Activated CD4-positive, alpha-beta memory T cell treated with anti-CD3 and anti-CD28 coated beads, Interleukin-2, amount 10 ng/mL, durations not matched to agents 7 days and 5 days (primary cell): ENCODE results near the gene F2R. TPM values are rescaled to one million over a fixed set of nuclear protein-coding genes. Genes with fewer than 3 reads are reported as not detected.
"Not testable (repeated sequence)": the region's sequence is repeated elsewhere in the genome, so short reads cannot be mapped to it uniquely, and the experiment has no call there.

Experiments
- CTCF ChIA-PET: fragments of 350-600 bp; sonication (Branson Sonifier 250); formaldehyde crosslinking; loops from one replicate; lab custom pipeline; 2021; ENCODE audit warnings: antibody characterized with exemption, inconsistent platforms; lab: Charles Lee
- POLR2A ChIA-PET: fragments of 350-600 bp; sonication (Branson Sonifier 250); formaldehyde crosslinking; loops from one replicate; lab custom pipeline; 2021; ENCODE audit warnings: antibody characterized with exemption; lab: Charles Lee
- DNase-seq: peaks from one replicate; pipeline ENCODE4 v3.0.0-alpha.2; 2020
- H3K27ac Mint-ChIP-seq: one replicate; pipeline ENCODE4 v1.8.0; 2021; ENCODE audit warnings: mild to moderate bottlenecking, mixed read lengths
- H3K27me3 Mint-ChIP-seq: one replicate; pipeline ENCODE4 v1.8.0; 2021; ENCODE audit warnings: mixed read lengths
- H3K36me3 Mint-ChIP-seq: one replicate; pipeline ENCODE4 v1.8.0; 2021; ENCODE audit warnings: low read depth, mixed read lengths
- H3K4me1 Mint-ChIP-seq: one replicate; pipeline ENCODE4 v1.8.0; 2021; ENCODE audit warnings: mixed read lengths
- H3K4me3 Mint-ChIP-seq: one replicate; pipeline ENCODE4 v1.8.0; 2021; ENCODE audit warnings: mild to moderate bottlenecking, mixed read lengths
- H3K9me3 Mint-ChIP-seq: one replicate; pipeline ENCODE4 v1.8.0; 2021; ENCODE audit warnings: mixed read lengths
- total RNA-seq, 2 experiments: library from RNA; stranded (reverse); gene quantifications; one replicate each; pipeline ENCODE4 v1.2.3, GENCODE V29; 2021

The F2R gene
- total RNA-seq, 2 experiments from 2014 or later: 35.0 to 36.6 TPM

DNA sequence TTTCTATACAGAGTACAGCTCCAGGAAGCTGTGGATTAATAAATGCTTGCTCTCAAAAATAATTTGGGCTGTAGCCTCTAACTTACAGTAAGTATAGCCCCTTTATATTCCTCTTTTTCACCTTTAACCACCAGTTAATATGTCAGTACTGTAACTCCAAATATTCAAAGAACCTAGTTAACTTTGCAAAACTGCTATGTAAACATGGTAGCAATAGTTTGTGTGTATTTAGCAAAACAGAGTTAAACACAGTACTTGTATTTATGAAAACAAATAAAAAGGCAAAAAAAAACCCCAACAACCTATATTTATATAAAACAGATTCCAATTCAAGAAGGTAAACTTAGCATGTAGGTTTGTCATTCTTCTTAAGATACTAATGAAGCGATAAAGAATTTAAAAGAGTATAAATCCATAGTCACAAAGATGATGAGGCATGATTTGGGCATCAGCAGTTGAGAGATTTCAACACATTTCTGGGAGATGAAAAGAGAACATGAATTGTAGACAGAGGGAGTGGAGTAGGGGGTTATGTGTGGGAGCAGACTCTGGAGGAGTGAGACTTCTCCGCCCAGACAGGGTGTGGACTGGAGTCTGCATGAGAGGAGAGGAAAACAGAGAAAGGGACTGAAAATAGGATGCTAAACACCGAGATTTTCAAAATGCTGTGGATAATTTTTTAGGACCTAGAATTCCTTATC is 55.9 kb downstream of the F2R start:
- ChIA-PET CTCF (interaction anchor here (0.8 to 3.5 kb wide), 2 partner anchors 33 to 170 kb away, joined by 3 to 60 read pairs; no protein-coding TSS in a partner anchor), POLR2A (no interaction called here)
- DNase-seq: no peak
- Mint-ChIP-seq H3K9me3 (no peaks in the 10 kb centered on the region), H3K27ac (no peak overlapping the region), H3K36me3 (no peaks in the 10 kb centered on the region), H3K27me3 (no peaks in the 10 kb centered on the region), H3K4me1 (peaks cover 2% of the 10 kb centered on the region), H3K4me3 (no peak overlapping the region)

GRCh38 chr5:76775921-76776320 is 60.0 kb downstream of the F2R start:
- Mint-ChIP-seq H3K9me3 (no peaks in the 10 kb centered on the region), H3K36me3 (no peaks in the 10 kb centered on the region), H3K27ac (no peak overlapping the region), H3K4me3 (no peak overlapping the region), H3K4me1 (peaks cover 5% of the 10 kb centered on the region), H3K27me3 (no peaks in the 10 kb centered on the region)
- POLR2A ChIA-PET: no interaction called here
- CTCF ChIA-PET: interaction anchor here (0.7 to 3.8 kb wide), 4 partner anchors 59 to 232 kb away, joined by 4 to 49 read pairs (median 9); no protein-coding TSS in a partner anchor
- no peak for DNase-seq

DNA sequence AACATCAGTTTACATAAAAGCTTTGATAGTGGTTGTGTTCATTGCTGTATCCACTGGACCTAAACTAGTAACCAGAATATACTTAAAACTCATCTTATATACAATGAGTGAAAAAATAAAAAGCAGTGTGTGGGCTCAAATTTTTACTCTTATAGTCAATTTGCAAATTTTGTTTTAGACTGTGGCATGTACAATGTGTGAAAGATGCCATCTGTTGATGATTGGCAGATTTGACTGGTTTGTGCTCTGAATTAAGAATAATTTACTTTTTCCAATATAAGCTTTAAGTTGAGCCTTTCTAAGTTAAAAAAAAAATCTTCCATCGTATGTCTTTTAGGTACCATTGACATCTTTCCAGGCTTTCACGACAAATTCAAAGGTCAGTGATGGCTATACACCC is 60.5 kb downstream of the F2R start:
- DNase-seq: no peak
- H3K27me3 Mint-ChIP-seq: no peaks in the 10 kb centered on the region
- no peaks in the 10 kb centered on the region for H3K9me3 Mint-ChIP-seq
- no peaks in the 10 kb centered on the region for H3K36me3 Mint-ChIP-seq
- H3K4me3 Mint-ChIP-seq: no peak overlapping the region
- peaks cover 5% of the 10 kb centered on the region for H3K4me1 Mint-ChIP-seq
- CTCF ChIA-PET: interaction anchor here (0.7 to 3.8 kb wide), 4 partner anchors 59 to 174 kb away, joined by 4 to 49 read pairs (median 5); no protein-coding TSS in a partner anchor
- POLR2A ChIA-PET: no interaction called here
- no peak overlapping the region for H3K27ac Mint-ChIP-seq

DNA sequence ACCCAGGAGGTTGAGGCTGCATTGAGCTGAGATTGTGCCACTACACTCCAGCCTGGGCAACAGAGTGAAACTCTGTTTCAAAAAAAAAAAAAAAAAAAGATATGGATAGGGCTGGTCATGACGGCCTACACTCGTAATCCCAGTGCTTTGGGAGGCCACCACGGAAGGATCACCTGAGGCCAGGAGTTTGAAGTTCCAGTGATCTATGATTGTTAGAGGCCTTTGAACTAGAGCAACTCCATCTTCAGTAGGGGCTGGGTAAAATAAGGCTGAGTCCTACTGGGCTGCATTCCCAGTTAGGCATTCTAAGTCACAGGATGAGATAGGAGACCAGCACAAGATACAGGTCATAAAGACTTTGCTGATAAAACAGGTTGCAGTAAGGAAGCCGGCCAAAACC is 64.7 kb downstream of the F2R start:
- H3K4me3 Mint-ChIP-seq, DNase-seq, H3K27me3 Mint-ChIP-seq, H3K27ac Mint-ChIP-seq, CTCF ChIA-PET, H3K9me3 Mint-ChIP-seq, H3K36me3 Mint-ChIP-seq, H3K4me1 Mint-ChIP-seq: not testable (repeated sequence)
- POLR2A ChIA-PET: interaction anchor here (0.6 kb wide), 1 partner anchor 76 kb away, joined by 3 read pairs; no protein-coding TSS in a partner anchor

DNA sequence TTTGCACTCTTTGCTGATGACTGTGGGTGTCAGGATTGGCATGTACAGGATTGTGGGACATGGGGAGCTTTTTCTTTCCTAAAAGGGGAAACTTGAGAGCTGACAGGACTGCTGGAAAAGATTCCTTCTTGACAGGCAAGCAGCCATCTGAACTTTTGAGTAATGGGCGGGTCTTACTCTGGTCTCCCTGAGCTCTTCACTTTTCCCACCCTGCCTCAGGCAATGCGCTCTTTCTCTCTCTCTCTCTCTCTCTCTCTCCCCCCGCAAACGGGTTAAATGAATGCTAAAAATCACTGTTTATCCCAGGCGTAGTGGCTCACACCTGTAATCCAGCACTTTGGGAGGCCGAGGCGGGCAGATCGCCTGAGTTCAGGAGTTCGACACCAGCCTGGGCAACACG is 65.8 kb downstream of the F2R start:
- H3K4me3 Mint-ChIP-seq: no peak overlapping the region
- H3K9me3 Mint-ChIP-seq: no peaks in the 10 kb centered on the region
- H3K36me3 Mint-ChIP-seq: no peaks in the 10 kb centered on the region
- ChIA-PET POLR2A (interaction anchor here (1.2 kb wide), 1 partner anchor 42 kb away, joined by 3 read pairs; no protein-coding TSS in a partner anchor), CTCF (no interaction called here)
- peaks cover 5% of the 10 kb centered on the region for H3K27me3 Mint-ChIP-seq
- DNase-seq: no peak
- H3K27ac Mint-ChIP-seq: no peak overlapping the region
- peaks cover 3% of the 10 kb centered on the region for H3K4me1 Mint-ChIP-seq

- Mint-ChIP-seq H3K4me3 (no peak overlapping the region), H3K9me3 (no peaks in the 10 kb centered on the region), H3K36me3 (no peaks in the 10 kb centered on the region), H3K27me3 (peaks cover 5% of the 10 kb centered on the region), H3K27ac (no peak overlapping the region), H3K4me1 (peaks cover 3% of the 10 kb centered on the region)
- no peak for DNase-seq
- POLR2A ChIA-PET: interaction anchor here (1.2 kb wide), 1 partner anchor 43 kb away, joined by 3 read pairs; no protein-coding TSS in a partner anchor
- CTCF ChIA-PET: interaction anchor here (0.5 to 1.2 kb wide), 2 partner anchors 8 to 23 kb away, joined by 3 to 4 read pairs; no protein-coding TSS in a partner anchor
Observed at GRCh38 chr5:76782444-76782843, 66.5 kb downstream of the F2R start.

Other genes with a start within 250 kb of the F2R start
- gene F2RL2, start 92.7 kb upstream of the F2R start, total RNA-seq: not detected
- gene F2RL1, start 102.9 kb downstream of the F2R start, total RNA-seq: under 1 TPM; 0.78 to 0.81 TPM
- gene S100Z, start 133.9 kb downstream of the F2R start, total RNA-seq: 1 to 10 TPM; 2.5 to 2.6 TPM
- under 1 TPM; 0.10 to 0.43 TPM for gene CRHBP, start 236.9 kb downstream of the F2R start, total RNA-seq